ENCODE measurements around the gene C11orf54.

C11orf54 gene

GRCh38 chr11:93741094-93741881 is at the start of gene C11orf54, which contains the start of gene TAF1D:
C11orf54 (plus strand) TSS chr11:93741672; CDS start chr11:93747394, 5,722 bp downstream.
TAF1D (minus strand) TSS chr11:93741495; CDS start chr11:93739304, 2,191 bp downstream.
- DNase-seq (ENCODE audit: low spot score), result peak; percentile 99

GRCh38 chr11:93694109-93694508 is 47.4 kb upstream of the C11orf54 start:
- DNase-seq (ENCODE audit: low spot score), result no peak

GRCh38 chr11:93694557-93694956 is 46.9 kb upstream of the C11orf54 start:
- no peak for DNase-seq (ENCODE audit: low spot score)

- no peak for DNase-seq (ENCODE audit: low spot score)
Observed at GRCh38 chr11:93697611-93698010, 43.9 kb upstream of the C11orf54 start.

- DNase-seq (ENCODE audit: low spot score), result no peak
Observed at GRCh38 chr11:93700830-93701229, 40.6 kb upstream of the C11orf54 start.

- peak; percentile 11 for DNase-seq (ENCODE audit: low spot score)
Observed at GRCh38 chr11:93704237-93704636, 37.2 kb upstream of the C11orf54 start.

GRCh38 chr11:93710239-93710638 is 31.2 kb upstream of the C11orf54 start:
- DNase-seq (ENCODE audit: low spot score), result no peak

- no peak for DNase-seq (ENCODE audit: low spot score)
Observed at GRCh38 chr11:93712678-93713077, 28.8 kb upstream of the C11orf54 start.

GRCh38 chr11:93715797-93716396 is 25.6 kb upstream of the C11orf54 start:
- DNase-seq (ENCODE audit: low spot score), result no peak

GRCh38 chr11:93717501-93717900 is 24.0 kb upstream of the C11orf54 start:
- DNase-seq (ENCODE audit: low spot score), result no peak

- DNase-seq (ENCODE audit: low spot score), result no peak
Observed at GRCh38 chr11:93718057-93718563, 23.4 kb upstream of the C11orf54 start.

GRCh38 chr11:93719310-93719709 is 22.2 kb upstream of the C11orf54 start:
- DNase-seq (ENCODE audit: low spot score), result no peak

GRCh38 chr11:93720522-93720921 is 20.9 kb upstream of the C11orf54 start:
- no peak for DNase-seq (ENCODE audit: low spot score)

- DNase-seq (ENCODE audit: low spot score), result no peak
Observed at GRCh38 chr11:93724089-93724488, 17.4 kb upstream of the C11orf54 start.

GRCh38 chr11:93727985-93728791 is 13.3 kb upstream of the C11orf54 start:
- no peak for DNase-seq (ENCODE audit: low spot score)

GRCh38 chr11:93728792-93729128 is 12.7 kb upstream of the C11orf54 start:
- no peak for DNase-seq (ENCODE audit: low spot score)

- DNase-seq (ENCODE audit: low spot score), result no peak
Observed at GRCh38 chr11:93729129-93729616, 12.3 kb upstream of the C11orf54 start.

- DNase-seq (ENCODE audit: low spot score), result no peak
Observed at GRCh38 chr11:93730108-93731107, 11.1 kb upstream of the C11orf54 start.

- no peak for DNase-seq (ENCODE audit: low spot score)
Observed at GRCh38 chr11:93732237-93732892, 9.1 kb upstream of the C11orf54 start.

GRCh38 chr11:93733474-93733873 is 8.0 kb upstream of the C11orf54 start:
- DNase-seq (ENCODE audit: low spot score), result no peak
